Stimulated activated CD4-positive, alpha-beta T cell treated with anti-CD3 and anti-CD28 coated beads, Interleukin-2, amount 100 ng/mL, for 24 hours (primary cell): Measurements from ENCODE around the gene SYT12.

Experiments
- DNase-seq, 2 donors: peaks; one replicate each; pipeline ENCODE4 v3.0.0-alpha.2; 2020

SYT12 gene

GRCh38 chr11:67029146-67029545 is 6.2 kb downstream of the SYT12 start:
- no peak for DNase-seq

DNA sequence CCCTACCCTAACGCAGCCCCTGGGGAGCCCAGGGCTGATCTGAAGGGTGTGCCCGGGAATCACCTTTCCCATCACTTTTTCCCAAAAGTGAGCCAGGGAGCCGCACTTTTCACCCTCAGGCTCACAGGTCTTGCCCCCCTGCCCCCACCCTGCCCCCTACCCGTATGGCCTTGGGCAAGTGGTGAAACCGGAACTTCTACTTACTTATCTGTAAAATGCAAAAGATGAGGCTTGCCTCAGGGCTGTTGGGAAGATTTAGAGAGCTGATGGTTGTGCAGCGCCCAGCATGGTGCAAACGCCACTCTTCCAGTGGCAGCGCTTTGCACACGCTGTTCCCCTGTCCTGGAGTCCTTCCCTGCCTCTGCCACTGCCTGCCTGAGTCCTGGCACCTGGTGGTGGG is 8.0 kb downstream of the SYT12 start:
- no peak for DNase-seq

- DNase-seq, result no peak
Observed at GRCh38 chr11:67031791-67032561, 9.0 kb downstream of the SYT12 start.

DNA sequence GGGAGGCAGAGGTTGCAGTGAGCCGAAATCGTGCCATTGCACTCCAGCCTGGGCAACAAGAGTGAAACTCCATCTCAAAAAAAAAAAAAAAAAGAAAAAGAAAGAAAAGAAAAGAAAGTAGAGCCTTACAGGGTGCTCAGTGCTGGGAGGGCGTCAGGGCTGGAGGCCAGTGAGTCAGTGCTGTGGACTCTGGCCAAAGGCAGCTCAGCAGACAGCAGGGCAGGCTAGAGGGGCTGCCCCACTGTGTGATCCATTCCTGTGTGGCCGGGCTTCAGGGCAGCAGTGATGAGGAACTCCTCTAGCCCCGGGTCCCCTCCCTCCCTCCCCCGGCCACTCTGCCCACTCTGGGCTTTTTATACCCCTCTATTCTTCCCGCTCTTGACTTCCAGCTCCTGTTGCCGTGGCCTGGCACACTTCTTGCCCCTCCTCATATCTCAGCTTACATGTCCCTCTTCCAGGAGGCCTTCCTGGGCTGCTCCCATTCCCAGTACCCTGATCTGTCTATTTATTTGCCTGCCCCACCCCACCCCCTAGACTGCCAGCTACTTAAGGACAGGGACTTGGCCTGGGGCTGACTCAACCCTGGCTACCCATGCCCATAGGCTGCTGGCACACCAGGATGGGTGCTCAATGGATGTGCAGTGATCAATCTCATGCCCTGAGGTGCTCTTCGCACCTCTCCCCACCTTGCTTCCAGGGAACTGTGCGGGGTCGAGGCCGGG is 10.1 kb downstream of the SYT12 start:
- no peak for DNase-seq

DNA sequence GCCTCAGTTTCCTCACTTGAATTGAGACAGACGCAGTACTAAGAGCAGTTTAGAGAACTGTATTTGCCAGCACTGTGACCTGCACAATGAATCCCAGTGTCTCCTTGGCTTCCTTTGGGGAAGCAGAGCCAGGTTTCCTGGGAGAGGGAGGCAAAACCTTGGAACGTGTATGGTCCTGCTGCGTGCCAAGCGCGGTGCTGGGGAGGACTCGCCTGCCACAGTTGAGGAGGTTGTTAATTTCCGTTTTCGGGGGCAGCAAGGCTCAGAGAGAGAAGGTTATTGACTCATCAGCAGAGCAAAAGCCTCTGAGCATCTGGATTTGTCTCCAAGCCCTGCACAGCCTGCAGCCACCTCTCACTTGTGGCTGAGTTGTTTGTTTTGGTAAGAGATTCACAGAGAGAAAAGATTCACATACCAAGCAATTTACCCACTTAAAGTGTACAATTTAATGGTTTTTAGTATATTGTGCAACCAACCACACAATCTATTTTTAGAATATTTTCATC is 10.8 kb downstream of the SYT12 start:
- no peak for DNase-seq

DNA sequence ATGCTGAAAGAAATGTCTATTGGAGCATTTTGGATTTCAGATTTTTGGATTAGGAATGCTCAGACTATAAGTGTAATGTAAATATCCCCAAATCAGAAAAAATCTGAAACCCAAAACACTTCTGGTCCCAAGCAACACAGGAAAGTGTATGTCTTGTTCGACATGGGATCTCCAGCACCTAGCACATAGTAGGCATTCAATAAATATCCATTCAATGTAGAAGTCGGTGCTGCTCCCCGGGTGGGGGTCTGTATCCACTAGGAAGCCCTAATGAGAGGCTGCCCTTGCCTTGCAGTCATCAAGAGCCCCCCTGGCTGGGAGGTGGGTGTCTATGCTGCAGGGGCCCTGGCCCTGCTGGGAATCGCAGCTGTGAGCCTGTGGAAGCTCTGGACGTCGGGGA is 11.4 kb downstream of the SYT12 start:
- no peak for DNase-seq

DNA sequence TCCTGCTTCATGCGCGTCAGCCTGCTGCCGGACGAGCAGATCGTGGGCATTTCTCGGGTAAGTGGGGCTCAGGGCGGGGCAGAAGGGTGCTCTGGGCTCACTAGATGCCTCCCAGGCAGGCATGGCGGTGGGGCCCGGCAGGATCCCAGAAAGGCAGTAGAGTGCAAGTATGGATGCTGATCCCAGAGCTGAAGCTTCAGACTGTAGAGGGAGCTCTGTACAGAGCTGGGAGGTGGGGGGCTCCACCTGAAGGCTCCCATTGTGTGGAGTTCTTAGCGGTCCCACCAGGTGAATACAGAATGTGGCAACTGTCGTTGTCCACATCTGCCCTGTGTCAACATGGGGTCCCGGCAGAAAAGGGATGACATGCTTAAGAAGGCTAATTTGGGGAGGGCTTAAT is 17.2 kb downstream of the SYT12 start:
- DNase-seq, result no peak

DNA sequence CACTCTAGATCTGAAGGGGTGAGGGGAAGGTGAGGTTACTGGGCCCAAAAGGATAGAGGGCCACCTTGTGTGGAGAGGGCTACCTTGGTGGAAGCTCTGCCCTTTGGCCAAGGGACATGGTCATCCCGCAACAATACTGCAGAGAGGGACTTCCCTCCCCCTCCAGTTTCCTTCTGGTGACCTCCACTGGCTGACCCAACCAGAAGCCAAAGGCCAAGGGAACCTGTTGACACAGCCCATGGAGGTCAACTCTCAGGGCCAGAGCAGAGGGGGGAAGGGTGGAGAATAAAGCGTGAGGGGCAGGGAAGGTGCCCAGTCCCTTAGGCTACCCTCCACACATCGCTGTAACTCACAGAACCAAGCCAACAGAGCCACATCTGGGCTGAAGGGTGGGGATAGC is 18.7 kb downstream of the SYT12 start:
- DNase-seq, result no peak

DNA sequence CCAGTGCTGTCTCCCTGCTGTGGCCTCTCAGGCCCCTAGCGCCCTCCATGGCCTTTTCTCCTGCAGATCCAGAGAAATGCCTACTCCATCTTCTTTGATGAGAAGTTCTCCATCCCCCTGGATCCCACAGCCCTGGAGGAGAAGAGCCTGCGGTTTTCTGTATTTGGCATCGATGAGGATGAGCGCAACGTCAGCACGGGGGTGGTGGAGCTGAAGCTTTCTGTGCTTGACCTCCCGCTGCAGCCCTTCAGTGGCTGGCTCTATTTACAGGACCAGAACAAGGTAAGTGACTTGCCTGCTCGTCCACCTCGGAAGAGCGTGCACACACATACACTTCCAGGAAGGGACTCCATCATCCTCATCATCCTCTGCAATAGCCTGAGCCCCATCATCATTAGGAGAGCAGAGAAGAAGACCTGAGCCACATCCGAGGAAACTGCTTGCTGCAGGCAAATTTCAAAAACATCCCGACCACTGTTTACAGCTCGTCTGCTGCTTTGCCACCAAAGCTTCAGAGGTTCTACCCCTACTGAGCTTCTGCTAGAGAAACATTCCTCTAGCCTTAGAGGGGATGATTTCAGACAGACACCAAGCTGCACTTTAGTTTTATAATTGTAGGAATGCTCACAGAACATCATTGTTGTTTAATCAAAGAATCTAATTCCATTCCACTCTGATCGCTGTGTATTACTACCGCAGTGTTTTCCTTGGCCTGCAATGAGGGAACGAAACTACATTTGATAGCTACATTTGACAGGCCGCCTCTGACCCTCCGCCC is 20.8 kb downstream of the SYT12 start:
- DNase-seq, result no peak

- no peak for DNase-seq
Observed at GRCh38 chr11:67044496-67044895, 21.6 kb downstream of the SYT12 start.

DNA sequence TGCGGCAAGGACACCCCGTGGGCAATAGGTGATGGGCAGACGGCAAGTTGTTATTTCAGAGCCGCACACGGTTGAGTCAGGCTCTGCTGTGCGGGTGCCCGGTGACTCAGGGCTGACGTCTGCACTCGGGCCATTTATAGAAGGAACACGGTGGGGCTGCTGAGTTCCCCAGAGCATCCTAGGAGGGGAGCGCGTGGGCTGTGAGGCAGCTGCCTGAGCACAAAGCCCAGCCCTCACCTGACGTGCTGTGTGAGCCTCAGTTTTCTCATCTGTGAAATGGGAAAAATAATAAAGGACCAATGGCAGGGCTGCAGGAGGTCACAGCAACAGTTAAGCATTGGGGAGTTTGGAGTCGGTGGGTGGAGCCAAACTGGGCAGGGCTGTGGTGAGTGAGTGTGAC is 22.4 kb downstream of the SYT12 start:
- DNase-seq, result no peak

DNA sequence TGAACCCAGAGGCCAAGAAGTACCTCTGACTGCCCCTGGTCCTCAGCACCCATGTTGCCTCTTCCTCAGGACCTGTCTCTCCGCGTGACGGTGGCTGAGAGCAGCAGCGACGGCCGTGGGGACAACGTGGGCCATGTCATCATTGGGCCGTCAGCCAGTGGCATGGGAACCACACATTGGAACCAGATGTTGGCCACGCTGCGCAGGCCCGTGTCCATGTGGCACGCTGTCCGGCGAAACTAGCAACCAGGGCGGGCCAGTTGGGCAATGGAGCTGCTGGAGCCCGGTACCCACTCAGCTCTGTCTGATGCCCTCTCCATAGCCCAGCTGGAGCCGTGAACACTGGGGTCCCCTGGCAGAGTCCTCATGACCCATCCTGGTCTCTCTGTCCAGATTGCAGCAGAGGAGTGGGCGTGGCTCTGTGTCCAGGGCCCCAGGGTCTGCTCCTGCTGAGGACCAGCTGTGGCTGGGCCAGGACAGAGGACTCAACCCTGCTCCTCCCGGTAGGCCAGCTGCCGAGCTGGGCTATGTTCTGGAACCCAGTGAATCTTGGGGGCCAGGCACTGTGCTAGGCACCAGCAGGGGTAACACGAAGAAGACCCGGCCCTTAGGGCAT is 25.7 kb downstream of the SYT12 start:
- DNase-seq, result no peak

DNA sequence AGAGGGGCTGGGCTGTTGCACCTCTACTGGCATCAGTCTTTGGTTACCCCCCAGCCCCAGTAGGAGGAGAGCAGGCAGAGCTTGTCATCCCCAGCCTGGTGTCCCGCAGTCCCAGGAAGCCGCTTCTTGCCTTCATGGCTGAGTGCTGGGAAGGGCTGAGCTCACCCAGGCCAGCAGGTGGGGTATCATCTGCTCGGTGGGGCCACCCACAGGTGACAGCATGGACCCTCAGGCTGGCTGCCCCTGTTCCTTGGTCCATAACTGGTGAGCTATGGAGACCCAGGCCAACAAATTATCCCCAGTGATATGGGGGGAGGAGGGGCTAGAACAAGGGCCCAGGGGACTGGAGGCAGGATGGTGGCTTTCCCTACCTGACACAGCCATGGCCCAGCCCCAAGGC is 27.2 kb downstream of the SYT12 start:
- no peak for DNase-seq

DNA sequence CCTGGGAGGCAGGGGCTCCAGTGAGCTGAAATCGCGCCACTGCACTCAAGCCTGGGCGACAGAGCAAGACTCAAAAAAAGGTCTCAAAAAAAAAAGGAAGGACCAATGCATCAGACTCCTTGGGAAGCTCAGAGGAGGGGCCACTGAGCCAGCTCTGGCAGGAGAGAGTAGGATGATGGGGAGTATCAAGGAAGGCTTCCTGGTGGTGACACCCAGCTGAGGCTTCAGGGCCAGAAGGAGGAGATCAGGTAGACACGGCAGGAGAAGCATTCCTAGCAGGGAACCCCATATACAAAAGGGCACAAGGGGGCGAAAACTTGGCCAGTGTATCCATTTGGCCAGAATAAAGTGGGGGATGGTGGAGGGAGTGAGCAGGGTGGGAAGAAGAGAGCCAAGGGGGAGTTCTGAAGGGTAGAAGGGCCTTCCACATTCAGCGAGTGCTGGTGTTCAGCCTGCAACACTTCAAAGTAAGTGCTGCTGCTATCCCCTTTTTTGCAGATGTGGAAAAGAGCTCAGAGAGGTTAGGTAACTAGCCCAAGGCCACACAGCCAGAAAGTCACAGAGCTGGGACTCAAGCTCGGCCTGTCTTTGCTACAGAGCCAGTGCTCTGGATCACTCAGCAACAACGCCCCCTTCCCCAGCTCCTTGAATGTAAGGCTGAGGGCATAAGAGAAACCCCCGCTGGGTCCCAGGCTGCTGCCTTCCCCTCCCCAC is 28.4 kb downstream of the SYT12 start:
- no peak for DNase-seq

GRCh38 chr11:67051945-67052488 is 29.1 kb downstream of the SYT12 start:
- no peak for DNase-seq

DNA sequence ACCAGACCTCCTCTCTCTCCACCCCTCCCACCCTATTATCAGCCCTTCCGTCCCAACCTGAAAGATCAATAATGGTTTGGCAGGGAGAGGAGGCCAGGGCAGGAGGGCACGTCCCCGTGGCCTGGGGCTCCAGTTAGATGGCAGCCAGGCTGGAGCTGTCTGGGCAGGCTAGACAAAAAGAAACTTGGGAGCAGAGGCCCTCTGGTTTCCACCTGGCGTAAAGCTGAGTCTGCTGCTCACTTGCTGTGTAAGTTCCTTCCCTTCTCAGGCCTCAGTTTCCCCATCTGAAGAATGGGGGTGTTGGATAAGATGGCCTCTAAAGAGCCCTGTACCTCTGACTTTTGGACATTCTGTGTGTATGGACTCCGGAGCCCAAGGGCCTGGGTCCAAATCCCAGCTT is 30.0 kb downstream of the SYT12 start:
- DNase-seq, result no peak

DNA sequence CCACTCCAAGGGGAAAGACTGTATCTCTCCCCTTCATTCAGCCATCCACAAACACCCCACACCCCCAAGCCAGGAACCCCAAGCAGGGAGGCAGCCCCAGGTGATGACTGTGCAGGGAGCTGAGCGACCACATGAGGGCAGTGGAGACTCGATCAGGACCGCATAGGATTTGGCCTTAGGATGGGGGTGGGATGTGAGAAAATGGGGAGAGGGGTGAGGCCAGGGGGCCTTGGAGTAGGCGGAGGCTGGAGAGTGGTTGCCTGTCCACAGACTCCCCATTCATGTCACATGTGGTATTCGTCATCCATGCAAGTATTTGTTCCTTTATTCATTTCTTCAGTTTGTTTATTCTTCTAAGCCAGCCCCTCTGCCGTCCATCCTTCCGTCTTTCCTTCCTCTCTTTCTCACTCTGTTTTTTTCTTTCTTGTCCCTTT is 31.0 kb downstream of the SYT12 start:
- peak; percentile 51 to 60 for DNase-seq

- DNase-seq, result no peak
Observed at GRCh38 chr11:67054346-67054835, 31.5 kb downstream of the SYT12 start.

DNA sequence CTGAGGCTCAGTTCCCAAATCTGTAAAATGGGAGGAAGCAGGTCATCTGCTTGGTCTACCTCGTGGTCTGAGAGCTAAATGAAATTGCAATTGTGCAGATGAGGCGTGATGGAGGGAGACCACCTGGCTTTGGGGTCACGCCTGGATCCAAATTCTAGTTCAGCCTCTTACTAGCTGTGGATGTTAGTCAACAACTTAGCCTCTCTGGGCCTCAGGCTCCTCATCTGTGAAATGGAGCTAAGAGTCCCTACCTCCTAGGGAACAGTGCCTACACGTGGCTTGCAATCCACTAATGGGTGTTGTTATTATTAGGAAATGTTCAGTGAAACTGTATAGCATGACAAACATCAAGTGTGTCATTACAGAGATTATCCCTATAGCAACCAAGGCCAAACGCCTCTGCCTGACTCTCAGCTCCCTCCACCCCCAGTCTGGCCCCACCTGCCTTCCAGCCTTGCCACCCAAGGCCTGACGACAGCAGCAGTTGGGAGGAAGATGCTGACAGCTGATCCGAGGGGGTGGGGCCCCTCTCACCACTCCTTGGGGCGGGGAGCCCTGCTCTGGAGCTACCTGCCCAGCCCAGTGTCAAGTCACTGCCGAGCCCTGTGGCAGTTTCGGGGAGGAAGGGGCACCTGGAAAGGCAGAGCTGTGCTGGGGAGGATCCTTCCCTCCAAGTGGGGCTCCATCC is 32.0 kb downstream of the SYT12 start:
- DNase-seq, result peak; percentile 27 to 46

GRCh38 chr11:67055812-67056211 is 32.9 kb downstream of the SYT12 start:
- peak in 1 of 2 donors; percentile 20 for DNase-seq
